ENCODE measurements around the gene VTI1A. TPM values are rescaled to one million over a fixed set of nuclear protein-coding genes. Genes with fewer than 3 reads are reported as not detected.
A peak's percentile ranks its signal among the peaks of the same experiment; 100 is the strongest.

The VTI1A gene
- total and polyA plus RNA-seq, 8 donors = 7.3 to 20.2 (median 11.6) TPM

- DNase-seq (no peak), FAIRE-seq (no peak), ATAC-seq (peak in 2 of 4 donors; percentile 14 to 47)
- Histone ChIP-seq H3K9me3 (no peaks in the 10 kb centered on the region), H3K4me3 (no peak overlapping the region), H3K4me1 (peaks cover 3 to 22% (median 18%) of the 10 kb centered on the region in 3 donors), H3K36me3 (no peaks in the 10 kb centered on the region), H3K27me3 (no peaks in the 10 kb centered on the region), H3K27ac (peak overlapping the region in 2 of 4 donors; percentile 2 to 16)
- 54 to 62% methylated on average over 14 of the region's 14 CpGs for WGBS, 2 donors
- intact Hi-C loops (cut with DNase I) = no loop called here
- TF ChIP-seq CTCF (IDR thresholded peaks at IDR 0.05) = no peak
Observed at GRCh38 chr10:112775892-112776674, 329.1 kb downstream of the VTI1A start.

GRCh38 chr10:112778579-112778978 lies 331.6 kb downstream of the VTI1A start:
- Histone ChIP-seq H3K9me3 (no peaks in the 10 kb centered on the region), H3K4me3 (no peak overlapping the region), H3K4me1 (peaks cover 3 to 24% (median 18%) of the 10 kb centered on the region in 3 donors), H3K27me3 (no peaks in the 10 kb centered on the region), H3K36me3 (no peaks in the 10 kb centered on the region), H3K27ac (peak overlapping the region in 2 of 4 donors; percentile 19 to 47)
- ATAC-seq (peak; percentile 36 to 77 (median 54)), FAIRE-seq (no peak), DNase-seq (no peak)
- no peak for TF ChIP-seq CTCF (IDR thresholded peaks at IDR 0.05)
- intact Hi-C loops (cut with DNase I) = no loop called here

GRCh38 chr10:112779025-112779770 lies 332.2 kb downstream of the VTI1A start:
- 53 to 55% methylated on average over 7 of the region's 7 CpGs for WGBS, 2 donors
- peaks cover 3 to 29% (median 18%) of the 10 kb centered on the region in 3 donors for H3K4me1 ChIP-seq
- H3K4me3 ChIP-seq = no peak overlapping the region
- no peaks in the 10 kb centered on the region for H3K9me3 ChIP-seq
- intact Hi-C loops (cut with DNase I) = no loop called here
- FAIRE-seq (no peak), ATAC-seq (peak in 1 of 4 donors; percentile 7), DNase-seq (no peak)
- TF ChIP-seq CTCF (IDR thresholded peaks at IDR 0.05) = no peak
- H3K27me3 ChIP-seq = no peaks in the 10 kb centered on the region
- peak overlapping the region in 2 of 4 donors; percentile 19 to 47 for H3K27ac ChIP-seq
- H3K36me3 ChIP-seq = no peaks in the 10 kb centered on the region

GRCh38 chr10:112782200-112782907 lies 335.3 kb downstream of the VTI1A start:
- H3K36me3 ChIP-seq = no peaks in the 10 kb centered on the region
- intact Hi-C loops (cut with DNase I) = no loop called here
- no peaks in the 10 kb centered on the region for H3K9me3 ChIP-seq
- H3K27me3 ChIP-seq = no peaks in the 10 kb centered on the region
- TF ChIP-seq CTCF (IDR thresholded peaks at IDR 0.05) = no peak
- no peak overlapping the region for H3K27ac ChIP-seq
- H3K4me3 ChIP-seq = no peak overlapping the region
- FAIRE-seq (no peak), ATAC-seq (peak in 3 of 4 donors; percentile 19 to 52 (median 42)), DNase-seq (peak in 2 of 6 donors; percentile 14 to 20)
- 86 to 92% methylated on average over 18 of the region's 18 CpGs for WGBS, 2 donors
- peaks cover 3 to 21% (median 8%) of the 10 kb centered on the region in 3 donors for H3K4me1 ChIP-seq

All from pancreas (tissue), 10 donors.